Adrenal gland (tissue), 5 donors: ENCODE data around the gene S100A5.

Experiments
- POLR2A ChIP-seq, 2 donors: fragments of 450-650 bp; IDR thresholded peaks; one replicate each; pipeline ENCODE4 v1.6.1; 2017; ENCODE audit warnings: antibody characterized with exemption in 2 of 2, mild to moderate bottlenecking in 2 of 2, moderate library complexity in 1 of 2
- TF ChIP-seq, protein P1 (sequence below), 6 experiments: fragments of 450-650 bp in 4 of 6; fragments of 200-600 bp in 2 of 6; sonication (generic) in 1 of 6; IDR thresholded peaks; 1 replicate in 5 of 6; 2 replicates in 1 of 6; pipeline versions ENCODE4 v1.5.1 to v1.8.0; 2016 to 2021; ENCODE audit warnings: antibody characterized with exemption in 6 of 6, mild to moderate bottlenecking in 2 of 6, moderate library complexity in 1 of 6
- donor health status: DM: no; HTN: no; CAD: no.

GRCh38 chr1:153546796-153547559 is 6.2 kb upstream of the S100A5 start:
- TF ChIP-seq, protein P1, sequence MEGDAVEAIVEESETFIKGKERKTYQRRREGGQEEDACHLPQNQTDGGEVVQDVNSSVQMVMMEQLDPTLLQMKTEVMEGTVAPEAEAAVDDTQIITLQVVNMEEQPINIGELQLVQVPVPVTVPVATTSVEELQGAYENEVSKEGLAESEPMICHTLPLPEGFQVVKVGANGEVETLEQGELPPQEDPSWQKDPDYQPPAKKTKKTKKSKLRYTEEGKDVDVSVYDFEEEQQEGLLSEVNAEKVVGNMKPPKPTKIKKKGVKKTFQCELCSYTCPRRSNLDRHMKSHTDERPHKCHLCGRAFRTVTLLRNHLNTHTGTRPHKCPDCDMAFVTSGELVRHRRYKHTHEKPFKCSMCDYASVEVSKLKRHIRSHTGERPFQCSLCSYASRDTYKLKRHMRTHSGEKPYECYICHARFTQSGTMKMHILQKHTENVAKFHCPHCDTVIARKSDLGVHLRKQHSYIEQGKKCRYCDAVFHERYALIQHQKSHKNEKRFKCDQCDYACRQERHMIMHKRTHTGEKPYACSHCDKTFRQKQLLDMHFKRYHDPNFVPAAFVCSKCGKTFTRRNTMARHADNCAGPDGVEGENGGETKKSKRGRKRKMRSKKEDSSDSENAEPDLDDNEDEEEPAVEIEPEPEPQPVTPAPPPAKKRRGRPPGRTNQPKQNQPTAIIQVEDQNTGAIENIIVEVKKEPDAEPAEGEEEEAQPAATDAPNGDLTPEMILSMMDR (IDR thresholded peaks at IDR 0.05), result no peak
- no peak for TF ChIP-seq POLR2A (IDR thresholded peaks at IDR 0.05)
